Erythroblast (primary cell): Measurements from ENCODE around the gene SNX24.

ENCODE experiments used
- DNase-seq, 2 experiments: peaks; one replicate each; lab custom pipeline; 2025; lab: John Stamatoyannopoulos, UW
- GATA1 ChIP-seq: IDR thresholded peaks from 2 replicates; pipeline ENCODE4 v1.6.1; 2011; ENCODE audit warnings: low read depth, mild to moderate bottlenecking, control low read depth, low read length, moderate library complexity
- POLR2A ChIP-seq: IDR thresholded peaks from 2 replicates; pipeline ENCODE4 v1.6.1; 2011; ENCODE audit warnings: mild to moderate bottlenecking, low read length

SNX24 gene

DNA sequence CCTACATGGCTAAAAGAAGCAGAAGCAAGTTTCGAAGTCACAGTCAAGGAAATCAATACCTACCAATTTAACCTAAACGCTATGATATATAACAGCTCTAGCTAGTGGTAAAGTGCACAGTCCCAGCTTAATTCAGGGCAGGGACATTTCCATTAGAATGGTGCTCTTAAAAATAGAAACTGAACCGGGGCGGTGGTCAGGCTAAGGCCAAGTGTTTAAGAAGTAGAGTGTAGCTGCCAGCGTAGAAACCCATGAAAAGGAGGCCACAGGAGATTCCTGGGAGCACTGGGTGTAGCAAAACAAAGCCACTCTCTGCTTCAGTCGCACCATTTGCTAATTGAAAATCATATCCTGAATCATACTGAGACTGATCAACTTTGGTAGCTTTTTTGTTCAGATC, 162.3 kb downstream of the SNX24 start:
- no peak for TF ChIP-seq POLR2A
- TF ChIP-seq GATA1: no peak

DNA sequence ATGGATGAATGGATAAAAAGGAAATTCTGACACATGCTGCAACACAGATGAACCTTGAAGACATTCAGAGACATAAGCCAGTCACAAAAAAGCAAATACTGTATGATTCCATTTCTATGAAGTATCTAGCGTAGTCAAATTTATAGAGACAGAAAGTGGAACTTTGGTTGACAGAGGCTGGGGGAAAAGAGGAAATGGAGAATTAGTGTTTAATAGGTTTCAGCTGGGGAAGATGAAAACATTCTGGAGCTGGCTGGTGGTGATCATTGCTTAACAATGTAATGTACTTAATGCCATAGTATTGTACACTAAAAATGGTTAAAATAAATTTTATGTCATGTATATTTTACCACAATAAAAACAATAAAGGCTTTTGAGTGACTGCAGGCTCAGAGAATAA, 166.9 kb downstream of the SNX24 start:
- DNase-seq: no peak
- TF ChIP-seq GATA1: no peak
- TF ChIP-seq POLR2A: no peak

More for the DNA sequence above, 162.3 kb downstream of the SNX24 start:
- no peak for DNase-seq

DNA sequence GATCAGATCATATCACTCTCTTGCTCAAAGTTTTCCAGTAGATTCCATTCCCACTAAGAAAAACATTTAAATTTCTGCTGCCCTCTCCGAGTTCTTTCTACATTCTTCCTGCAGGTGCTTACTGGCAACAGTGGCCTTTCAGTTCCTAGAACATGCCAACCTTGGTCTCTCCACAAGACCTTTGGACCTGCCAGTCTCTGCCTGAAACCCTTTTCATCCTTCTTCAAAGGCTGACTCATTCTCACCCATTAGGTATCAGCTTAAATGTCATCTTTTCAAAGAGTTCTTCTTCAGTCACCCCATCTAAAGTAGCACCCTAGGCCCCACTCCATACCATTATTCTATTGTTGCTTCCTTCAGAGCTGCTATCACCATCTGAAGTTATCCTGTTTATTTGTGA, 169.3 kb downstream of the SNX24 start:
- DNase-seq: no peak
- no peak for TF ChIP-seq POLR2A
- no peak for TF ChIP-seq GATA1

DNA sequence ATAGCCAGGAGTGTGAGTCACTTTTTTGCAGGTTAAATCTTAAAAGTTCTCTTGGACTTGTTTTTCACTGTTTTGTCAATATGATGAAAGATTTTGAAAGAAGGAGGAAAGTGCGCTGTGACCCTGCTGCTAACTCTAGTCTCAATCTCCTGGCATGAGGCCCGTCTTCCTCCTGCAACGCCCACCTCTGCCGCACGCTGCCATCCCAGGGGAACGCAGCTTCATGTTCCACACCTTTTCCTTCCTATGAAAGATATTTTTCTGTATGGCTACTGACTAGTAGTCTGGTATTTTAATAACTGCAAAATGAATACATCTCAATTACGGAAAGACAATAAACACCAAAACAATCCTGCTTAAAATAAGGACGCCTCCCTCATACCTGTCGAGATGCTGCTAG, 182.8 kb downstream of the SNX24 start:
- no peak for TF ChIP-seq POLR2A
- no peak for TF ChIP-seq GATA1
- DNase-seq: no peak

DNA sequence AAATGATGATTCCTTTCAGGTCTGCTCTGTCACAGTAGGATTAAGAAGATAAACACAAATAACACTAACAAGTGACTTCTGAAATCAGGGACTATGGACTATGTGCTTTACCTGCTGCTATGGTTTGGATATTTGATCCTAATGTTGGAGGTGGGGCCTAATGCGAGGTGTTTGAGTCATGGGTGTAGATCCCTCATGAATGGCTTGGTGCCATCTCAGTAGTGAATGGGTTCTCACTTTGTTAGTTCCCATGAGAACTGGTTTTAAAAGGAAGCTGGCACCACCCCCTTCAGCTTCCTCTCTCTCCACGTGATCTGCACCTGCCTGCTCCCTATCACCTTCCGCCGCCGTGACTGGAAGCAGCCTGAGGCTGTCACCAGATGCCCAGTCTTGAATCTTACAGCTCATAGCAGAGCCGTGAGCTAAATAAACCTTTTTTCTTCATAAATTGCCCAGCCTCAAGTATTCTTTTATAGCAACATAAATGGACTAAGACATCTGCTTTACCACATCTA, 187.8 kb downstream of the SNX24 start:
- DNase-seq: no peak

DNA sequence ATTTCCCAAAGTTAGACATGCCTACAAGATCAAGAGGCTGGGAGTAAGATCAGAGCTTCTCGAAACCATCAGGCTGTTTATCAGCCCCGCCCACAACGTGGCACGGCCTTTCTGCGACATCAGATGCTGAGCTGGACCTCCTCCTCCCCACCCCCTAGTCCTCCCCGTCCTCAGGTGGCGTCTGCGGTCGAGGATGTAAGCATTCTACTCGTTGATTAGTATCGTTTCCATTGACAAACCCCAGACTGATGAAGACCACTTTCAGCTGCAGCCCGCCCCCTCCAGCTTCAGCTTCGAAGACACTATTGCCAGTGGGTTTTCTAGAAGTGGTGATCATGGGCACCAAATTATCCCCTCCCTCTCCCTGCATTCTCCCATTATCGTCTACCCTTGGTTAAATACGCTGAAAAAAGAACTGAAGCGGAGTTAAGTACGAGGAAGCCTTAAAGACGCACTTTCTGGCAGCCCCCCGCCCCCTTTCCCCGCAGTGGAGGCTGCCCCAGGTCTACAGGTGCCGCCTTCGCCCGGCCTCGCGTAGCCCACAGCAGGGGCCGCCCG, 190.0 kb downstream of the SNX24 start:
- TF ChIP-seq POLR2A (no peak), GATA1 (no peak)
- peak; percentile 38 to 43 for DNase-seq

More for the DNA sequence above, 187.8 kb downstream of the SNX24 start:
- no peak for TF ChIP-seq POLR2A
- TF ChIP-seq GATA1: no peak

DNA sequence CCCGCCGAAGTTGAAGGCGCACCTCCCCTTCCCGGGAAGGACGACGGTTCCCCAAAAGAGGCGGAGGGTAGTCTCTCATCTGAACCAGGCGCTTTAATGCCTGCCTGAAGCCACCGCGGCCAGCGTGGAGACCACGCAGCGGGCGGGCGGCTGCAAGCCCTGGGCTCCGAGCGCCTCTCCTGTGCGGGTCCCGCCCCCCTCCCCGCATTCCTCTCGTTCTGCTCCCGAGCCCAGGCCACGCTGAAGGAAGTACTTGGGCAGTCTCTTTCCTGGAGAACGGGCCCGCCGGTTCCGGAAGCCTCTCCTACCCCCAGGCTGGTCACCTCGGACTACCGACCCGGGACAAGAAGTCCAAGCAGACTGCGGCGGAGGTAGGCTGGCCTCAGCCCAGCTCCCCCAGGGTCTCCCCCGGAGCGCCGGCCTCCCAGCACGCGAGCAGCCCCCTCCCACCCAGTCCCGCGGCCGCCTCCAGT, 190.5 kb downstream of the SNX24 start:
- DNase-seq: peak; percentile 24 to 27
- TF ChIP-seq POLR2A: no peak
- no peak for TF ChIP-seq GATA1

DNA sequence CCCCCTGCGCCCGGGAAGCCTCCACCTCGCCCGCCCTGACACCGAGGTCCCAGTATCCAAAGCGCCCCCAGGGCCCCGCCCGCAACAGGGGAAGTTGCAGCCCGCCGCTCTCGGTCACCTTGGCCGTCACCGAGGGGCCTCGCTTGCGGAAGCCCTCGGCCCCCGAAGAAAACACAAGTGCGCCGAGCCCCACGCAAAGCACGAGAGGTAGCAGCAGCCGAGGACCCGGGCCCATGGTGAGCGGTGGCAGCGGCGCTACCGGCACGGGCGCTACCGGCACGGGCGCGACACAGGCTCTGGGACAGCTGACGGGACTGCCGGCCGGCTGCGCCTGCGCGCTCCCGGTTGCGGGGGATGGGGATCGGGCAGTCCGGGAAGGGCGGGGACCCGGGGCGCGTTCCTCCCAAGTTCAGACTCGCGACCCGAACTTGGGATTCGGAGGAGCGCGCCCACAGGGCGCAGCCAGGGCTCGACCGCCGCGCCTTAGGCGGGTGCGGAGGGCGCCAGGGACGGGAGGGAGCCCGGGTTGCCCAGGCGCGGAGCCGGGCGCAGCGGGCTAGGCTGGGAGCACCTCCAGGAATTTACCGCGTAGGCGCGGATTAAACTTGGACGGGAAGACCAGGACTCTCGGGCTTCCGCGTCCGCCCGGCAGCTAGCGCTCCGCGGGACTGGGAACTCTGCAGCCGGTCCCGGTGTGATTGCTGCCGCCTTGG, 191.1 kb downstream of the SNX24 start, which contains the start of gene PPIC:
TSS of gene PPIC (minus strand) at position 335 of the 713 bp plus-strand sequence. CDS start at position 235, 100 bp downstream.
- DNase-seq: peak; percentile 41 to 50
- no peak for TF ChIP-seq GATA1
- TF ChIP-seq POLR2A: no peak

DNA sequence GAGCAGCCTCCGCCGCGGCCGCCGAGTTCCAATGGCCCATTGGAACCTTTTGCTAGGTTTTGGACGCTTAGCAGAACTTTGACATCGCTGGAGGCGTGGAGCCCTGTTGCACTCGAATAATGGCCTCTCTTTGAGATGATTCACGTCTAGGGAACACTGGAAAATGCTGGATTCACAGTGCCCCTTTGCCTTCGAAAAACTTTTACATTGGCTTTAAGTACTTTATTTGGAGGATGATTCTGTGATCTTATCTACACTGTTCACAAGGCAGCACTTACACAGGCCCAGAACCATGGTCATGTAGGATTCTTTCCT, 191.6 kb downstream of the SNX24 start:
- peak in 1 of 2 experiments; percentile 31 for DNase-seq
- no peak for TF ChIP-seq GATA1
- TF ChIP-seq POLR2A: no peak

DNA sequence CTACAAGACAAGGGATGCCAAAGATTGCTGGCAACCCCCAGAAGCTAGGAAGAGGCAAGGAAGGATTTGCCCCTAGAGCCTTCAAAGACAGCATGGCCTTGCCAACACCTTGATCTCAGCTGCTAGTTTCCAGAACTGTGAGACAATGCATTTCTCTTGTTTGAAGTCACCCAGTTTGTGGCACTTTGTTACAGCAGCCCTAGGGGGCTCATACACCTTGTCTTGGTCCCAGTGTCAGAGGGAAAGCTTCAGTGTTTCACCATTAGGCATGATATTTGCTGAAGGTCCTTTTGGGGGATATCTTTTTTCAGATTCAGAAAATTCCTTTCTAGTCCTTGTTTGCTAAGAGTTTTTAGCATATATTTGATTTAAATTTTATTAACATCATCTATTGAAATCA, 194.3 kb downstream of the SNX24 start:
- DNase-seq: no peak
- no peak for TF ChIP-seq POLR2A
- no peak for TF ChIP-seq GATA1

DNA sequence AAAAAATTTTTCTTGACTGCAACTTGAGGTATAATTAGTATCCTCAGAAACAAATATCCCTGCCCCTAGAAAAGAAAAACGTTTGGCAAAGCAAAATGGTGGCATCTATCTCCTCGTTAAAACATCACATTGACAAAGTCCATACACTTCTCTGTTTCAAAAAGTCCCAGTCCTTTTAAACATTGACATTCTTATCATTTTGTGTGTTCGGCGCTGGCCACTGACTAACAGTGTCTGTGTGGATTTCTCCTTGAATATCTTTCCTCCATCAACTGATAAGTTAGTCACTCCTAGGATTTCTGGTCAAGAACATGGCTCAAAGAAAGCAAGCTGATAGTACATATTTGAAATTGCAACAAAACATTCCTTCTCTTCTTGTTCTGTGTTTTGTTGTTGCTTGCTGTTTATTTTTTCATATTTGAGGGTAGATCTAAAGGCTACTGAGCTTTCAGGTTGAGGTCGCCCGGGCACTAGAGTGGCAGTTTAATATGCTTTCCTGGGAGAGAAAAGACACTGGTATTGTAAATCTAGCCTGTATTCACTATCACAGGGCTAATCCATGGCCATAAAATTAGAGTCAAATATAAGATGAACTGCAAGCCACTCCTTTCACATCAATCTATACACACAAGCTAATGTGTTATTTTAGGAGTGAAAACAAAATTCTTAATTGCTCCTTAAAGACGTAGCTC, 199.7 kb downstream of the SNX24 start:
- DNase-seq: no peak
- TF ChIP-seq GATA1 (no peak), POLR2A (no peak)

DNA sequence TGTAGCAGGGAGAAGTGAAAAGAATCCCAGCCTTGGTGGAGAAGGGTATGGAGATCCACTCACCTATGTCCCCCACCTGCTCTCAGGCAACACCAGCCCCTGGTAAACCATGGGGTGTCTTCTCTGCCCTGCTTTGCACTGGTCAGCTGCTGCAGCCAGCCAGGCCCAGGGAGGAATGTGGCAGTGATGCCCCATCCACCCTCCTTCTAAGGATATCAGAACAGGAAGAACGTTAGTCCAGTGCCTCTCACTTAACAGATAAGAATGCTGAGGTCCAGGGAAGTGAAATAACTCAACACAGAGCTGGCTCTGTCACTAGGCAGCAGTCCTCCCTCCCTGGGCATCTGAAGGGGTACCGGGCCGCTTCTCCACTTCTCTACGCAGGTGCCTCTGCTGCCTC, 200.8 kb downstream of the SNX24 start:
- no peak for TF ChIP-seq POLR2A
- TF ChIP-seq GATA1: no peak
- no peak for DNase-seq

DNA sequence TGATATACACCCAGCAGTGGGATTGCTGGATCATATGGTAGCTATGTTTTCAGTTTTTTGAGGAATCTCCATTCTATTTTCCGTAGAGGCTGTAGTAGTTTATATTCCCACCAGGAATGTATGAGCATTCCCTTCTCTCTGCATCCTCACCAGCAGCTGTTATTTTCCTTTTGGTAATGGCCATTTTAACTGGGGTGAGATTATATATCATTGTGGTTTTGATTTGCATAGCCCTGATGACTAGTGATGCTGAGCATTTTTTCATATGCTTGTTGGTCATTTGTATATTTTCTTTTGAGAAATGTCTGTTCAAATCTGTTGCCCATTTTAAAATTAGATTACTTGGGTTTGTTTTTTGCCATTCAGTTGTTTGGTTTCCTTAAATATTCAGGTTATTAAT, 202.3 kb downstream of the SNX24 start:
- DNase-seq: no peak
- no peak for TF ChIP-seq GATA1
- no peak for TF ChIP-seq POLR2A

DNA sequence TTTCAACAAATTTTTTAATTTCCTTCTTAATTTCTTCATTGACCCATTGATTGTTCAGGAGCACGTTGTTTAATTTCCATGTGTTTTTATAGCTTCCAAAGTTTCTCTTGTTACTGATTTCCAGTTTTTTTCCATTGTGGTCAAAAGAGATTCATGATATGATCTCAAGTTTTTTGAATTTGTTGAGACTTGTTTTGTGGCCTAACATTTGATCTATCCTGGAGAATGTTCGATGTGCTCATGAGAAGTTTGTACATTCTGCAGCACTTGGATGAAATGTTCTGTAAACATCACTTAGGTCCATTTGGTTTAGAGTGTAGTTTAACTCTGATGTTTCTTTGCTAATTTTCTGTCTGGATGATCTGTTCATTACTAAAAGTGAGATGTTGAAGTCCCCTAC, 205.8 kb downstream of the SNX24 start:
- no peak for DNase-seq
- TF ChIP-seq POLR2A (no peak), GATA1 (no peak)
